Activated T-cell treated with anti-CD3 and anti-CD28 coated beads, Interleukin-2, amount 50 U/mL, for 72 hours (primary cell): Measurements from ENCODE around the gene SPATA22. TPM values are rescaled to one million over a fixed set of nuclear protein-coding genes. Genes with fewer than 3 reads are reported as not detected.
"Not testable (repeated sequence)": the region's sequence is repeated elsewhere in the genome, so short reads cannot be mapped to it uniquely, and the experiment has no call there.

Experiments used
- ATAC-seq, 2 donors: fragments of 150-1000 bp; cut with Tn5 transposase; replicated peaks in 1 of 2; 2 replicates each; pipeline ENCODE4 v1.10.0; 2021; ENCODE audit warnings: moderate library complexity in 2 of 2, mild to moderate bottlenecking in 1 of 2
- DNase-seq, 2 donors: peaks; one replicate each; pipeline ENCODE4 v3.0.0; 2021 to 2022; ENCODE audit warnings: mixed read lengths in 1 of 2
- H3K27ac Mint-ChIP-seq: one replicate; pipeline ENCODE4 v1.8.0; 2022; ENCODE audit warnings: mild to moderate bottlenecking, moderate library complexity, mixed read lengths
- H3K27me3 Mint-ChIP-seq: one replicate; pipeline ENCODE4 v1.8.0; 2022; ENCODE audit warnings: low read depth, mixed read lengths
- H3K36me3 Mint-ChIP-seq, 2 donors: one replicate each; pipeline ENCODE4 v1.8.0; 2022; ENCODE audit warnings: mixed read lengths in 2 of 2, mild to moderate bottlenecking in 1 of 2; ENCODE audit not compliant: insufficient read depth in 2 of 2
- H3K4me1 Mint-ChIP-seq: one replicate; pipeline ENCODE4 v1.8.0; 2022; ENCODE audit warnings: low read depth, mixed read lengths
- H3K4me3 Mint-ChIP-seq, 2 donors: one replicate each; pipeline ENCODE4 v1.8.0; 2022; ENCODE audit warnings: mild to moderate bottlenecking in 2 of 2, mixed read lengths in 2 of 2, moderate library complexity in 2 of 2
- H3K9me3 Mint-ChIP-seq, 2 donors: one replicate each; pipeline ENCODE4 v1.8.0; 2022; ENCODE audit warnings: mixed read lengths in 2 of 2
- total RNA-seq, 2 donors: library from RNA; stranded (reverse); gene quantifications; one replicate each; pipeline ENCODE4 v1.2.3, GENCODE V29; 2022

The SPATA22 gene, protein sequence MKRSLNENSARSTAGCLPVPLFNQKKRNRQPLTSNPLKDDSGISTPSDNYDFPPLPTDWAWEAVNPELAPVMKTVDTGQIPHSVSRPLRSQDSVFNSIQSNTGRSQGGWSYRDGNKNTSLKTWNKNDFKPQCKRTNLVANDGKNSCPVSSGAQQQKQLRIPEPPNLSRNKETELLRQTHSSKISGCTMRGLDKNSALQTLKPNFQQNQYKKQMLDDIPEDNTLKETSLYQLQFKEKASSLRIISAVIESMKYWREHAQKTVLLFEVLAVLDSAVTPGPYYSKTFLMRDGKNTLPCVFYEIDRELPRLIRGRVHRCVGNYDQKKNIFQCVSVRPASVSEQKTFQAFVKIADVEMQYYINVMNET
- total RNA-seq: under 1 TPM in 1 of 2 donors, not detected in 1; 0.37 TPM

DNA sequence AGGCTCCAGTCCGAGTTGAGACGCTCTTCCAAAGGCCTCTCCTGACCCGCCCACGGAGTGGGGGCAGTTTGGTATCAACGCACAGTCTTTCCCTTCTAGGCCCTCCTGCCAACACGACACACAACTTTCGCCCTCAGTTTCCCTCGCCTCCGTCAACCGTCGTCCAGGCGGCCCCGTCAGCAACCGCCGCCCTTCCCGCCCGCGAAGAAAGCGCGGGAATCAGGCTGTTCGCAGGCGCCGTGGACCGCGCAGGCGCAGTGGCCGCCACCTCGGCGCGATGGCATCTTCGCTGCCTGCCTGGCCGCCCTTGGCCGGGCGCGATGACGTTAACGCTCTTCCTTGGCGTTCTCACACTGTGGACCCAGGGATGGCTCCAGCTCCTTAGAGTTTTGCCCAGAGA is at the start of gene SPATA22:
TSS of gene SPATA22 (minus strand) at position 221 of the 400 bp plus-strand sequence. CDS start 2,494 bp downstream, outside the sequence.
- no peaks in the 10 kb centered on the region for H3K4me1 Mint-ChIP-seq
- H3K27me3 Mint-ChIP-seq: peaks cover 3% of the 10 kb centered on the region
- H3K9me3 Mint-ChIP-seq: no peaks in the 10 kb centered on the region
- DNase-seq (no peak), ATAC-seq (no peak)
- no peak within 1 kb of the TSS for H3K4me3 Mint-ChIP-seq
- no peaks in the 10 kb centered on the region for H3K36me3 Mint-ChIP-seq
- H3K27ac Mint-ChIP-seq: no peak within 1 kb of the TSS

DNA sequence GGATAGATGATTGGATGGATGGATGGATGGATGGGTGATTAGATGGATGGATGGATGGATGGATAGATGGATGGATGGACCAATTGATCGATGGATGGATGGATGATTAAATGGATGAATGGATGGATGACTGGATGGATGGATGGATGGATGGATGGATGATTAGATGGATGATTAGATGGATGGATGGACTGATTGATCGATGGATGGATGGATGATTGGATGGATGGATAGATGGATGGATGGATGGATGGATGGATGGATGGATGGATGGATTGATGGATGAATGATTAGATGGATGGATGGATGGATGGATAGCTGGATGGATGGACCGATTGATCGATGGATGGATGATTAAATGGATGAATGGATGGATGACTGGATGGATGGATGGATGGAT is 47.9 kb upstream of the SPATA22 start:
- not testable (repeated sequence) for DNase-seq, H3K4me3 Mint-ChIP-seq, H3K9me3 Mint-ChIP-seq, H3K27me3 Mint-ChIP-seq, H3K27ac Mint-ChIP-seq, H3K4me1 Mint-ChIP-seq, H3K36me3 Mint-ChIP-seq, ATAC-seq

DNA sequence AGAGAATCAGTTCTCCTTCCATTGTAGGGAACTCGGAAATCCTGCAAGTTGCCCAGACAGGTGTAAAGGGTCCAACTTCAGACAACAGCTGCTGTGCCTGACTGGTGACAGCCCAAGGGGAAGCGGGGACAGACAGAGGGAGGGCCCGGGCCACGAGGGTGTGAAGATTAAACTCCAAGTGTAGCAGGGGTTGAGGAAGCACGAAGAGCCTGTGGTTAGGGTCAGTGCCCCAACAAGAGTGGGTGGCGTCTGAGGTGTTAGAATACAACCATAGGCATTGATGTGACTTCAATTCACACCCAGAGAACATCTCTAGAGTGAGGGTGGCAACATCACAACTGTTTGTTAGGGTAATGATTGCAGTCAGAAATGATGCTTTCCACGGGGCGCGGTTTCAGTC is 43.3 kb upstream of the SPATA22 start:
- Mint-ChIP-seq H3K36me3 (no peaks in the 10 kb centered on the region), H3K27ac (no peak overlapping the region), H3K4me1 (no peaks in the 10 kb centered on the region), H3K4me3 (no peak overlapping the region), H3K9me3 (no peaks in the 10 kb centered on the region), H3K27me3 (no peaks in the 10 kb centered on the region)
- DNase-seq: no peak
- ATAC-seq: no peak

DNA sequence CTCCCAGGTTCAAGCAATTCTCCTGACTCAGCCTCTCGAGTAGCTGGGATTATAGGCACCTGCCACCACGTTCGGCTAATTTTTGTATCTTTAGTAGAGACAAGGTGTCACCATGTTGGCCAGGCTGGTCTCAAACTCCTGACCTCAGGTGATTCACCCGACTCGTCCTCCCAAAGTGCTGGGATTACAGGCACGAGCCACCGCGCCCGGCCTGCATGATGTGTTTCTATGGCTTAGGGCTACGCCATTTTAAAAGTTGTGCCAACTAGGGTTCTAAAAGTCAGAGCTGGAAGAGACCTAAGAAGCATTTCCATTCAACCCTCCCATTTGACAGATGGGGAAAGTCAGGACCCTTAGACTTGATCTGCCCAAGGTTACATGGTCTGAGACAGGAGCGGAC is 42.5 kb upstream of the SPATA22 start:
- H3K36me3 Mint-ChIP-seq, H3K27me3 Mint-ChIP-seq, H3K9me3 Mint-ChIP-seq, H3K4me1 Mint-ChIP-seq, DNase-seq, H3K27ac Mint-ChIP-seq, H3K4me3 Mint-ChIP-seq, ATAC-seq: not testable (repeated sequence)

DNA sequence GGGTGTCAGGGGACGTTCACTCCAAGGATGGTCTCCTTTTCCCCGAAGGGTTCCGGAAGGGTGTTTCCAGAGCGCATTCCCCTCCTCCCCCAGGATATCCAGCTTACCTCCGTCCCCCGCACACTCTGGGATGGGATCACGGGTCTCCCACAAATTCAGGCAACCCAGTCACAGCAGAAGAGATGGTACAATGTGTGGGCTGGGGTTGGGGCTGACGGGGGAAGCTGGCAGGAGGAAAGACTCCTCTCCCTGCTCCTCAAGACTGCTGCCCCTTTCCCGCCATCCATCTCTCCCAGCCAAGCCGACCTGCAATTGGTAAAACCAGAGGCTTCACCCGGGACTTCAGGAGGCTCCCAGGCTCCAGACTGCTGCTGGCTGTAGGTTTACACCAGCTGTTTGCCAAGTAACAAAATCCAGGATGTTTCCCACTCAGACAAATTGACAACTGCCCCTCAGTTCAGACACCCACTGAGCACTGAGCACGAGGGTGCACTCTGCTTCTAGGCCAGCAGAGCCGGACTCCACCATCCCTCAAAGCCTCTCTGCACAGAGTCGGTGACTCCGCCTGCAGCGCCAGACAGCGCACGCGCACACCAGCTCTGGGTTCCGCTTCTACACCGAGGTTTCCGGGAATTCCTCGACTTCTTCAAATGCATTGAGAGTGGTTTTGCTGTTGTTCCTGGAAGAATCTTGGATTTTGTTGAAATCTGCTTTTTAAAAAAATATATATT is 41.9 kb upstream of the SPATA22 start:
- H3K4me1 Mint-ChIP-seq: no peaks in the 10 kb centered on the region
- ATAC-seq: no peak
- H3K27ac Mint-ChIP-seq: no peak overlapping the region
- no peaks in the 10 kb centered on the region for H3K27me3 Mint-ChIP-seq
- H3K9me3 Mint-ChIP-seq: peaks cover 0 to 4% of the 10 kb centered on the region in 2 donors
- peak overlapping the region in 1 of 2 donors; percentile 56 for H3K4me3 Mint-ChIP-seq
- no peak for DNase-seq
- peaks cover 0 to 1% of the 10 kb centered on the region in 2 donors for H3K36me3 Mint-ChIP-seq

DNA sequence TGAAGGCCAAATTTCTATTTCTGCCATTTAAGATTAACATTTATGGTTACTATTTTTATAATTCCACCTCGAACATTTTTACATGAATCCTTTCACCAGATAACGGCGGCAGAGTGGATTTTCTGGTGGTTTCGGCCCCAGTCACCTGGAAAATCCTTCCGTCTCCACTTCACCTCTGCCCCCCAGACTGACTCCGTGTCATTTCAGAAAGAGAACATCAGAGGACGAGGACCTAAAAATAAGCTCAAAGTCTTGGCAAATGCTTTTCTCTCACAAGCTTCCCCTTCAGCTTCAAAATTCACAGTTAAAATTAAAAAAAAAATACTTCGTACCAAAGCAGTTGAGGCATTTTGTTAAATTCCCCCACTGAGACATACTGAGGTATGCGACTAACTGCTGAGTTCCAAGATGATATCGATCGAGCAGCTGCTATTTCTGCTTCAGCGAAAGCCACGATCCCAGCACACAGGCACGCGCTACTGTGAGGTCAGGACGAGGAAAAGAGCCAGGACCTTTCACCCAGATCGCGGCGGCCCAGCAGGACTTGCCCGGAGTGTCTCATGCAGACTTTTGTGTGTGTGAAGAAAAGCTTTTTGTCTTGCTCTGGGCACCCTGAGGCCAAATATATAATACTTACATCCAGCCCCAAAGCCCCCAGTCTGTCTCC is 41.0 kb upstream of the SPATA22 start:
- Mint-ChIP-seq H3K9me3 (peaks cover 0 to 4% of the 10 kb centered on the region in 2 donors), H3K4me1 (no peaks in the 10 kb centered on the region), H3K27ac (no peak overlapping the region), H3K4me3 (no peak overlapping the region), H3K27me3 (peaks cover 1% of the 10 kb centered on the region), H3K36me3 (peaks cover 0 to 1% of the 10 kb centered on the region in 2 donors)
- DNase-seq (no peak), ATAC-seq (no peak)

DNA sequence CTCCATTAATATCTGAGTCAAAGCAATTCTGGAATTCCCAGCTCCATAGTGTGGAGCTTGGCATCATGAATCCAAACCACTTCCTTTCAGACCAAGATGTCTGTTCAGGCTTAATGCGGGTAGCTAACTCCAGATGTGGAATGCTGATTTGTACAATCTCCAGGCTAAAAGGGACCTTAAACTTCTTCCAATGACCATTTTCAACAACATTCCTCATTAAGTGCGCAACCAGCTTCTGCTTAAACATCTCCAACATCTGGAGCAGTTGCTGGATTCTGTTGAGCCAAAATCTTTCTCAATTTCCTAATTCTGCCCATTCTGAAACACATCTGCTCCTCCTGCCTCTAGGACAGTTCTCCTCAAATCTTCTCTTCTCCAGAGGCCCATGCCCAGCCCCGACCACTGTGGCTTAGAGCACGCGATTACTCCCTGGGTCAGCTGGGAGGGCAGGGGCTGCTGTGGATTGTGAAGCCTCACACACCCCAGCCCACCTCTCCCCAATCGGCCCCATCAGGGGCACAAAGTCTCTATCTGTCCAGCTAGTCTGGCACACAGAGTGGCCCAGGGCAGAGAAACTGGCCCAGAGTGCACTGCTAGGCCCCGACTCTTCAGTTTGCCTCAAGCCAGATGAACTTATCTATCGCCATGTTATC is 40.4 kb upstream of the SPATA22 start:
- Mint-ChIP-seq H3K9me3 (peaks cover 1 to 4% of the 10 kb centered on the region in 2 donors), H3K4me1 (no peaks in the 10 kb centered on the region), H3K36me3 (peaks cover 0 to 1% of the 10 kb centered on the region in 2 donors), H3K27me3 (peaks cover 6% of the 10 kb centered on the region), H3K4me3 (no peak overlapping the region), H3K27ac (no peak overlapping the region)
- DNase-seq (no peak), ATAC-seq (no peak)

DNA sequence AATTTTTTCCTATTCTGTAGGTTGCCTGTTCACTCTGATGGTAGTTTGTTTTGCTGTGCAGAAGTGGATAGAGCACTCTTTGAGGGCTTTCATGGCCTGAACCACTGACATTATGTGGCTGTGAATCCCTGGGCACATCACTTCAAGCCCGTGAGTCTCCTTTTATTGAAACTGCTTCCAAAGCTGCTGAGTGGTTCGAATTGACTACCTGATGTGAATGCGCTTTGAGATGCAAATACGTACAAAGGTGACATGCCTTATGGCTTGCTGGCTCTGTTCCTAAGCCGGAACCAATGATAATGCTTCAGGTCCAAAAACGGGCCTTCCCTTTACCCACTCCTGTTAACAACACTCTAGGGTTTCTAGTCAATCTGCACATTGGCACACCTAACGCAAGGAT is 38.5 kb upstream of the SPATA22 start:
- H3K4me3 Mint-ChIP-seq: no peak overlapping the region
- peaks cover 0 to 1% of the 10 kb centered on the region in 2 donors for H3K36me3 Mint-ChIP-seq
- ATAC-seq: no peak
- no peaks in the 10 kb centered on the region for H3K4me1 Mint-ChIP-seq
- peaks cover 1 to 4% of the 10 kb centered on the region in 2 donors for H3K9me3 Mint-ChIP-seq
- DNase-seq: no peak
- H3K27ac Mint-ChIP-seq: no peak overlapping the region
- H3K27me3 Mint-ChIP-seq: peaks cover 8% of the 10 kb centered on the region

DNA sequence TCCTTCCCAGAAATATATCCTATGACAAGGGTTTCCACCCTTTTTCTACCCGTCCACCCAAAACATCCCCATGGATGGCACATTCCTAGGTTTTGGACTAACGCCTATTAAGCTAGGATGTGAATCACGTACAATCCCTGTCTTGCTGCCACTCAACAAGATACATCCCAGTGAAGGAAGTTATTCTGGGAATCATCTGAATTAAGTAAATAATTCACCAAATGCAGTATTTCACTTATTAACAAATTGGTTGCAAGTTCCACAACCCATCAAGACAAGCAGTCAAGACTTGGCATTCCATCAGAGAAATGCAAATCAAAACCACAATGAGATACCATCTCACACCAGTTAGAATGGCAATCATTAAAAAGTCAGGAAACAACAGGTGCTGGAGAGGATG is 36.2 kb upstream of the SPATA22 start:
- Mint-ChIP-seq H3K27me3 (peaks cover 12% of the 10 kb centered on the region), H3K36me3 (peaks cover 0 to 1% of the 10 kb centered on the region in 2 donors), H3K4me1 (no peaks in the 10 kb centered on the region), H3K27ac (no peak overlapping the region), H3K9me3 (peaks cover 3 to 4% of the 10 kb centered on the region in 2 donors), H3K4me3 (no peak overlapping the region)
- ATAC-seq (no peak), DNase-seq (no peak)

DNA sequence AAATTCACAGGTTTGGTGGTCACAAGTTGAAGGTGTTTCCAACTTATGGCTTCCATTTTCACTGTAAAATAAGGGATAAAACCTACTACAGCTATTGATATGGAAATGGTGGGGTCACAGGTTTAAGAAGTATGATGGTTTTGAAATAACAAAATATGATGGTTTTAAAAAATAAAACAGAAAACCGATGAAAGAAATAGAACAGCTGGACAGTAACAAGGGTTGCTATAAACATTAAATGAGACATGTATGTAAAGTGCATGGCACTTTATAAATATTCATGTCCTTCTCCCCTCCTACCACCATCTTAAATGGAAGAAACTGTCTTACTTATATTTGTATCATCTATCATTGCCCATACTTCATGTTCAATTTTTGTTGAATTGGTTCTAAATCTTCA is 35.5 kb upstream of the SPATA22 start:
- H3K27me3 Mint-ChIP-seq: peaks cover 12% of the 10 kb centered on the region
- peaks cover 3 to 4% of the 10 kb centered on the region in 2 donors for H3K9me3 Mint-ChIP-seq
- H3K36me3 Mint-ChIP-seq: peaks cover 0 to 1% of the 10 kb centered on the region in 2 donors
- H3K27ac Mint-ChIP-seq: no peak overlapping the region
- DNase-seq (no peak), ATAC-seq (no peak)
- H3K4me3 Mint-ChIP-seq: no peak overlapping the region
- no peaks in the 10 kb centered on the region for H3K4me1 Mint-ChIP-seq

DNA sequence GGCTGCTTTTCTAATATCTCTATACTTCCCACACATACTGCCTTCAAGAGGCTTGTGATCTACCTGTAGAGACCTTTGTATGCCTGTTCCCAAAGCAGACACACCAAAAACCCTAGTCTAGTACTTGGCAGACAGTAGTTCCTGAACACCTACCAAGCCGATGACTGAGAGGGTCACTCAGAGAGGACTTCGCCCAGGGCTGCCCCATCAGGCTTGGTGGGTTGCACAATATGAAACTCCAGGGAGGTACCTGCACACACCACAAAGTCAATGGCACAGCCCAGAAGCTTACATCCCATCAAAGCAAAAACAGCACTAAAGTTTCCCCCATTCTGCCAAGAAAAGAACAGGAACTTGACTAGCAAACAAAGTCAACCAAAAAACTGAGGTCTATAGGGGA is 34.4 kb upstream of the SPATA22 start:
- Mint-ChIP-seq H3K27ac (no peak overlapping the region), H3K27me3 (peaks cover 12% of the 10 kb centered on the region), H3K9me3 (peaks cover 3 to 4% of the 10 kb centered on the region in 2 donors), H3K4me1 (no peaks in the 10 kb centered on the region), H3K36me3 (peaks cover 0 to 1% of the 10 kb centered on the region in 2 donors), H3K4me3 (no peak overlapping the region)
- ATAC-seq: no peak
- DNase-seq: no peak

DNA sequence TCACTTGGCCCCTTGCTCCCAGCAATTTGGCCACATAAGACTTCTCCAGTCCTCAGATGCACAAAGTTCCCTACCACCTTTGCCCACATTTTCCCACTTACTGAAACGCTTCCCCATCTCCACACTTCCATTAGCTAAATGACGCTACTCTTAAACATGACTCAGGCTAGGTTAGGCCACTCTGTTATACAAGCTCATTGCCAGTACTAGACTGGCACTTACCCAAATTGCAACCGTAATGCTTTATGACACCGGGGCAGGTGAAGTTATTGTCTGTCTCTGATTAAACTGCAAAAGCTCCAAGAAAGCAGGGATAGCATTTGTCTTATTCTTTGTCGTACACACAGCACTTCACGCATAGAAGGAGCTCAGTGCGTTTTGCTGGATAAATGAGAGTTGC is 33.4 kb upstream of the SPATA22 start:
- peaks cover 12% of the 10 kb centered on the region for H3K27me3 Mint-ChIP-seq
- ATAC-seq: no peak
- no peak overlapping the region for H3K27ac Mint-ChIP-seq
- peaks cover 0 to 1% of the 10 kb centered on the region in 2 donors for H3K36me3 Mint-ChIP-seq
- no peaks in the 10 kb centered on the region for H3K4me1 Mint-ChIP-seq
- H3K4me3 Mint-ChIP-seq: no peak overlapping the region
- DNase-seq: no peak
- peaks cover 3 to 4% of the 10 kb centered on the region in 2 donors for H3K9me3 Mint-ChIP-seq

DNA sequence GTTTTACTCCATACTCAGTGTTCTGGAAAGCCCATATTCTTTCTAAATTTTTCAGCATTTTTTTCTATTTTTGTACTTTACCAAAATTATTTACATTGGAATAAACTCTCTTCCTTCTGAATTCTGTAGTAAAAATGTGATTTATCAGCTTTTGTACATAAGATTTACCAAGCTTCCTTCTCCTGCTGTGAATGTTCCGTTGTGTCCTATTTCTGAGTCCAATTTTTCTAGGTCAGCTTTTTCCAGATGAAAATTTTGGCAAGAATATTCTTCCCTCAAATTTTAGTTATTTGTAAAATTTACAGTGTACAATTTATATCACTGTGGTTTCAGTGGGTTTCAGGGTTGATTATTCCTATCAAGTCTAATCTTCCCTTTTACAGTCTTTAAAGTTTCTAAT is 31.7 kb upstream of the SPATA22 start:
- H3K36me3 Mint-ChIP-seq: no peaks in the 10 kb centered on the region
- H3K9me3 Mint-ChIP-seq: peaks cover 0 to 3% of the 10 kb centered on the region in 2 donors
- ATAC-seq: no peak
- H3K27ac Mint-ChIP-seq: no peak overlapping the region
- no peak overlapping the region for H3K4me3 Mint-ChIP-seq
- DNase-seq: no peak
- no peaks in the 10 kb centered on the region for H3K4me1 Mint-ChIP-seq
- H3K27me3 Mint-ChIP-seq: peaks cover 12% of the 10 kb centered on the region
